Measurements from ENCODE around the gene BHMT. TPM values are rescaled to one million over a fixed set of nuclear protein-coding genes. Genes with fewer than 3 reads are reported as not detected.

BHMT gene
- total and polyA plus RNA-seq, 2 of the 4 experiments (the other 2 are of a cell fraction) = not detected

- Histone ChIP-seq H3K27ac (ENCODE audit: insufficient read depth, low read length) (no peak overlapping the region), H2AK5ac (ENCODE audit: low read depth, low read length) (no peak overlapping the region), H3K79me1 (ENCODE audit: low read depth in 1 of 2, low read length in 2 of 2) (no peaks in the 10 kb centered on the region), H3K23ac (ENCODE audit: low read depth, low read length) (no peak overlapping the region), H3K9me1 (ENCODE audit: insufficient read depth, low read length) (no peaks in the 10 kb centered on the region), H4K20me1 (ENCODE audit: insufficient read depth, low read length) (no peaks in the 10 kb centered on the region), H2BK120ac (ENCODE audit: low read depth, low read length) (no peak overlapping the region), H3K4me1 (ENCODE audit: control insufficient read depth, insufficient read depth, low read length) (peaks cover 2% of the 10 kb centered on the region; the same call in 1 of the 2 replicates), H4K91ac (ENCODE audit: insufficient read depth, low read depth, low read length) (no peak overlapping the region), H3K4ac (ENCODE audit: low read depth, low read length) (no peak overlapping the region), H3K56ac (ENCODE audit: extremely low read depth, insufficient read depth, low read length) (no peak overlapping the region), H3K27me3 (ENCODE audit: control insufficient read depth, insufficient read depth, low read length) (peaks cover 4% of the 10 kb centered on the region), H2AK9ac (replicated peaks; ENCODE audit: low read depth, low read length, poor library complexity) (no peak overlapping the region), H3K9ac (ENCODE audit: low read depth, low read length) (no peak overlapping the region), H3K36me3 (ENCODE audit: control insufficient read depth, insufficient read depth, low read length) (no peaks in the 10 kb centered on the region), H4K8ac (ENCODE audit: low read depth in 2 of 2, low read length in 2 of 2) (no peak overlapping the region), H3K9me3 (ENCODE audit: control insufficient read depth, insufficient read depth, low read length) (no peaks in the 10 kb centered on the region), H2AFZ (replicated peaks; ENCODE audit: low read length, poor library complexity) (no peak overlapping the region), H3K18ac (ENCODE audit: low read depth, low read length) (no peak overlapping the region), H2BK20ac (ENCODE audit: low read depth, low read length) (no peak overlapping the region), H2BK5ac (ENCODE audit: low read depth, low read length, poor library complexity, severe bottlenecking) (peak overlapping the region; percentile 44), H3K14ac (replicated peaks; ENCODE audit: low read depth, low read length) (no peak overlapping the region), H3K4me3 (ENCODE audit: insufficient read depth, low read depth, low read length) (no peak overlapping the region), H3K4me2 (ENCODE audit: low read depth, low read length) (no peak overlapping the region), H2BK15ac (ENCODE audit: low read depth, low read length) (no peak overlapping the region), H4K5ac (ENCODE audit: low read depth, low read length) (no peak overlapping the region)
- dilution Hi-C loops (cut with HindIII; ENCODE audit: low sequenced_read_pairs, unreplicated experiment) (no loop called here), in situ Hi-C loops (cut with MboI; ENCODE audit: low sequenced_read_pairs) (no loop called here), intact Hi-C loops (cut with micrococcal nuclease) (no loop called here)
- DNase-seq = no peak
- ATAC-seq (ENCODE audit: low read depth) = no peak
- ChIA-PET POLR2A (ENCODE audit: unreplicated experiment) (no interaction called here), CTCF (no interaction called here)
- BruUV-seq (replicated peaks) = no TSS peak
- TF ChIP-seq NFE2L2 (IDR thresholded peaks at IDR 0.05; ENCODE audit: low read depth, low read length) (no peak), RFX5 (IDR thresholded peaks at IDR 0.05; ENCODE audit: low read depth, low read length) (no peak), USF2 (IDR thresholded peaks at IDR 0.05; ENCODE audit: low read depth, low read length) (no peak), RCOR1 (IDR thresholded peaks at IDR 0.05; ENCODE audit: insufficient replicate concordance, low read length) (no peak)
- 59% methylated on average over 2 of the region's 6 CpGs; no CpG with 5 or more reads in 1 of the 2 experiments for WGBS, 2 experiments (ENCODE audit: extremely low coverage in 2 of 2, insufficient read length in 1 of 2)
Observed at GRCh38 chr5:79151942-79152671, 40.5 kb downstream of the BHMT start.

Data from IMR-90 (cell line).